K562 (cell line): ENCODE results near the gene PSMA8. TPM values are rescaled to one million over a fixed set of nuclear protein-coding genes. Genes with fewer than 3 reads are reported as not detected.
A peak's percentile ranks its signal among the peaks of the same experiment; 100 is the strongest.

Source experiments
- ATAC-seq: fragments of 200-7000 bp; cut with Tn5 transposase; 3 replicates; pipeline ENCODE4 v1.9.1; 2020; ENCODE audit warnings: moderate library complexity
- BruUV-seq: library from RNA; stranded (reverse); fragments of 400-500 nt; replicated peaks from 2 replicates; lab custom pipeline; 2021; lab: Mats Ljungman, UMichigan
- CTCF ChIA-PET: fragments of 300-600 bp; formaldehyde crosslinking; extraction: SDS; loops from one replicate; lab custom pipeline; 2021; ENCODE audit warnings: low intra/inter-chr PET ratio; lab: Yijun Ruan, JAX
- POLR2A ChIA-PET: fragments of 300-600, 350-650 bp; sonication (Branson Sonifier 250); formaldehyde crosslinking; extraction: SDS; loops from one replicate; lab custom pipeline; 2021; ENCODE audit warnings: antibody characterized with exemption, inconsistent platforms; lab: Yijun Ruan, JAX
- DNase-seq, 4 experiments: peaks; one replicate each; pipeline versions ENCODE4 v3.0.0 to v3.0.0-alpha.2; 2011 to 2018; ENCODE audit warnings: low spot score in 3 of 4, mixed read lengths in 3 of 4; ENCODE audit errors: extremely low read depth in 1 of 4
- FAIRE-seq: peaks from 2 replicates; lab custom pipeline; 2011; peaks lifted over from hg19 to GRCh38; lab: Jason Lieb, UNC
- H2AFZ ChIP-seq: 2 replicates; pipeline ENCODE4 v1.6.0; 2011; ENCODE audit warnings: low read depth, low read length, control low read depth, inconsistent platforms
- H3K27ac ChIP-seq: fragments of 200-600 bp; 3 replicates; pipeline ENCODE4 v1.8.0; 2011; ENCODE audit warnings: low read depth, mild to moderate bottlenecking, control low read depth, inconsistent platforms, low read length, moderate library complexity, mixed read lengths; ENCODE audit errors: extremely low read depth
- H3K27me3 ChIP-seq, 2 experiments: fragments of 300-600 bp in 1 of 2; 2 replicates in 1 of 2; 3 replicates in 1 of 2; pipeline versions ENCODE4 v1.6.0 to v1.8.0; 2011; ENCODE audit warnings: inconsistent platforms in 2 of 2, low read length in 2 of 2, mild to moderate bottlenecking in 1 of 2, mixed read lengths in 1 of 2, moderate library complexity in 1 of 2; ENCODE audit not compliant: control insufficient read depth in 2 of 2, insufficient read depth in 2 of 2
- H3K36me3 ChIP-seq: fragments of 300-600 bp; 3 replicates; pipeline ENCODE4 v1.8.0; 2011; ENCODE audit warnings: mild to moderate bottlenecking, low read length, inconsistent platforms; ENCODE audit not compliant: control insufficient read depth, insufficient read depth
- H3K4me1 ChIP-seq, 2 experiments: fragments of 200-600 bp in 1 of 2; replicated peaks in 1 of 2; 2 replicates in 1 of 2; 3 replicates in 1 of 2; pipeline versions ENCODE4 v1.5.1 to v1.8.0; 2011; ENCODE audit warnings: inconsistent platforms in 2 of 2, low read length in 2 of 2, mild to moderate bottlenecking in 1 of 2, mixed read lengths in 1 of 2, moderate library complexity in 1 of 2; ENCODE audit not compliant: control insufficient read depth in 2 of 2, insufficient read depth in 2 of 2
- H3K4me2 ChIP-seq: 2 replicates; pipeline ENCODE4 v1.6.1; 2011; ENCODE audit warnings: low read length, control low read depth, inconsistent platforms, mixed read lengths; ENCODE audit not compliant: insufficient read depth
- H3K4me3 ChIP-seq: fragments of 200-600 bp; sonication (generic), shearing (Covaris generic); 2 replicates; pipeline ENCODE4 v1.5.1; 2016; ENCODE audit warnings: control low read depth, inconsistent platforms
- H3K79me2 ChIP-seq: fragments of 200-600 bp; 3 replicates; pipeline ENCODE4 v1.8.0; 2011; ENCODE audit warnings: low read length, inconsistent platforms; ENCODE audit not compliant: control insufficient read depth, insufficient read depth
- H3K9ac ChIP-seq, 2 experiments: 2 replicates each; pipeline versions ENCODE4 v1.6.0 to v1.6.1; 2011; ENCODE audit warnings: low read depth in 2 of 2, low read length in 2 of 2, control low read depth in 1 of 2, inconsistent platforms in 1 of 2, mild to moderate bottlenecking in 1 of 2, mixed read lengths in 1 of 2; ENCODE audit not compliant: insufficient read depth in 1 of 2
- H3K9me1 ChIP-seq: one replicate; pipeline ENCODE4 v1.6.0; 2011; ENCODE audit warnings: inconsistent platforms, mild to moderate bottlenecking, low read length, moderate library complexity; ENCODE audit not compliant: control insufficient read depth, insufficient read depth
- H3K9me3 ChIP-seq: replicated peaks from 2 replicates; pipeline ENCODE4 v1.5.1; 2011; ENCODE audit warnings: low read depth, low read length, inconsistent platforms; ENCODE audit not compliant: control insufficient read depth, insufficient read depth
- H4K20me1 ChIP-seq: replicated peaks from 2 replicates; pipeline ENCODE4 v1.6.1; 2011; ENCODE audit warnings: low read length, inconsistent platforms, mixed read lengths; ENCODE audit not compliant: control insufficient read depth, insufficient read depth
- CBX1 ChIP-seq: sonication (generic); IDR thresholded peaks from 2 replicates; pipeline ENCODE4 v1.6.1; 2016; ENCODE audit warnings: antibody characterized with exemption, low read depth, mild to moderate bottlenecking
- CCAR2 ChIP-seq: fragments of 200-400 bp; formaldehyde crosslinking; IDR thresholded peaks from 2 replicates; pipeline ENCODE4 v1.6.1; 2017; ENCODE audit warnings: mild to moderate bottlenecking, low read depth, low read length
- EGR1 ChIP-seq: fragments of 450-650 bp; conservative IDR thresholded peaks from 2 replicates; pipeline ENCODE4 v1.6.1; 2017; ENCODE audit warnings: mild to moderate bottlenecking
- FOXM1 ChIP-seq, 2 experiments: fragments of 450-650 bp in 1 of 2; sonication (generic) in 1 of 2; formaldehyde crosslinking in 1 of 2; IDR thresholded peaks; 2 replicates each; pipeline versions ENCODE4 v1.6.1 to v1.9.0; 2017 to 2022; ENCODE audit warnings: low read depth in 2 of 2, mild to moderate bottlenecking in 2 of 2, missing genetic modification reagents in 1 of 2, moderate library complexity in 1 of 2
- HDAC1 ChIP-seq, 2 experiments: fragments of 450-650 bp; IDR thresholded peaks; 2 replicates each; pipeline ENCODE4 v1.6.1; 2016 to 2017; ENCODE audit warnings: inconsistent platforms in 1 of 2, mild to moderate bottlenecking in 1 of 2, moderate library complexity in 1 of 2
- RBM25 ChIP-seq: fragments of 200-400 bp; formaldehyde crosslinking; IDR thresholded peaks from 2 replicates; pipeline ENCODE4 v1.6.1; 2018; ENCODE audit warnings: low read length, low read depth, moderate library complexity; ENCODE audit not compliant: severe bottlenecking
- ZFP1 ChIP-seq: fragments of 450-650 bp; formaldehyde crosslinking; IDR thresholded peaks from 2 replicates; pipeline ENCODE4 v1.4.0; 2020; ENCODE audit warnings: mild to moderate bottlenecking, mixed read lengths
- ZNF274 ChIP-seq: IDR thresholded peaks from 2 replicates; pipeline ENCODE4 v1.6.1; 2011; ENCODE audit warnings: low read depth, mild to moderate bottlenecking, low read length, moderate library complexity, borderline replicate concordance
- ZNF561 ChIP-seq: fragments of 450-650 bp; formaldehyde crosslinking; conservative IDR thresholded peaks from 2 replicates; pipeline ENCODE4 v1.4.0; 2020; ENCODE audit warnings: mild to moderate bottlenecking, moderate library complexity
- ZNF644 ChIP-seq: fragments of 200-800 bp; sonication (Bioruptor generic); IDR thresholded peaks from 2 replicates; pipeline ENCODE4 v1.6.1; 2016; ENCODE audit warnings: low read depth, missing genetic modification characterization, missing compliant biosample characterization
- WGBS: fragments of 100-300 bp; shearing (Covaris generic); methylation state at CpG from one replicate; pipeline ENCODE4 v1.1.6; 2016; ENCODE audit warnings: low coverage, mixed read lengths; ENCODE audit not compliant: insufficient coverage; ENCODE audit errors: missing lambda C conversion rate; 5-methylcytosine and 5-hydroxymethylcytosine counted together
- in situ Hi-C: fragments of 300-500 bp; cut with MboI; formaldehyde crosslinking; loops from 4 replicates; pipeline ENCODE4 v1.15.0; 2018; ENCODE audit warnings: inconsistent platforms, mixed read lengths
- intact Hi-C: fragments of 100-400 bp; cut with micrococcal nuclease; formaldehyde crosslinking; loops from 2 replicates; pipeline ENCODE4 v1.14.2; 2022
- polyA plus RNA-seq, 8 experiments: library from polyadenylated mRNA; depleted of rRNA in 4 of 8; stranded (reverse) in 5 of 8; unstranded in 3 of 8; fragments of >200 nt; fragmentation: Nextera tagmentation in 2 of 8; fragmentation: Illumina TruSeq in 1 of 8; extraction: Ambion mirVana in 2 of 8; extraction: Trizol in 1 of 8; gene quantifications; 2 replicates each; pipeline versions ENCODE4 v1.2.1 to v1.2.3, GENCODE V29; 2011 to 2014; ENCODE audit warnings: inconsistent platforms in 1 of 8, missing spikeins in 1 of 8
- total RNA-seq, 7 experiments: library from RNA; depleted of rRNA in 6 of 7; stranded (reverse); fragments of >200 nt in 6 of 7; fragmentation: Illumina TruSeq in 2 of 7; extraction: Trizol in 2 of 7; gene quantifications; 2 replicates each; pipeline versions ENCODE4 v1.2.1 to v1.2.3, GENCODE V29; 2011 to 2021; ENCODE audit warnings: low replicate concordance in 1 of 7
- TF ChIP-seq, protein P1 (sequence below): fragments of 450-650 bp; IDR thresholded peaks from 2 replicates; pipeline ENCODE4 v1.6.1; 2016; ENCODE audit warnings: mild to moderate bottlenecking
- TF ChIP-seq, protein P2 (sequence below), 3 experiments: fragments of 200-800 bp in 1 of 3; sonication (Bioruptor generic) in 1 of 3; sonication (generic) in 1 of 3; formaldehyde crosslinking in 1 of 3; IDR thresholded peaks; 2 replicates each; pipeline versions ENCODE4 v1.6.1 to v1.8.0; 2016 to 2022; ENCODE audit warnings: mild to moderate bottlenecking in 2 of 3, missing compliant biosample characterization in 2 of 3, missing genetic modification characterization in 2 of 3, missing genetic modification reagents in 1 of 3

The PSMA8 gene
- total and polyA plus RNA-seq, 9 of the 15 experiments (the other 6 are each of a cell fraction or from before 2014, with no cell fraction given) = not detected

DNA sequence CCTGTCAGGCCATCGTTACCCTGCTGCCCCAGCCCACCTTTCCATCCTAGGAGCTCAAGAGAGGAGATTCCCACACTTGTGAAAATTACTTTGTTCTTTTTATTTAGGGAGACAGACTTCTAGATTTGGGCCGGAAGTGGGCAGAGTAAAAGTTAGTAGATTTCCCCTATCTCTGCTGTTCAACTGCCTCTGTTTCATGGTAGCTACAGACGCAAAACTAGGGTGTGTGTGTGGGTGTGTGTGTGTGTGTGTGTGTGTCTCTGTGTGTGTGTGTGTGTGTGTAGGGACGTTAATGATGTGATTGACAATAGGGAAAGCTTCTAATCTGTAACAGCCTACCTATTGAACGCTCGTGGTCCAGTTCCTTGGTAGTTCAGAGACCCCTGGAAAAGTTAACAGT, 438 bp downstream of the PSMA8 start:
- no peaks in the 10 kb centered on the region for H4K20me1 ChIP-seq
- no peak overlapping the region for H3K27ac ChIP-seq
- POLR2A ChIA-PET = no interaction called here
- FAIRE-seq = no peak
- no TSS peak for BruUV-seq
- WGBS = 17% methylated on average over 6 of the region's 6 CpGs
- TF ChIP-seq HDAC1 (IDR thresholded peaks at IDR 0.05) = no peak
- TF ChIP-seq CBX1 = no peak
- no peak for TF ChIP-seq ZNF274
- TF ChIP-seq ZFP1 = no peak
- TF ChIP-seq EGR1 = 0 out of 2 replicates have a peak, but pooled peaks have one; percentile 6
- no peak for TF ChIP-seq FOXM1 (IDR thresholded peaks at IDR 0.05; ENCODE audit: low read depth)
- no peak for TF ChIP-seq FOXM1 (CRISPR knock-in tag; IDR thresholded peaks at IDR 0.05; ENCODE audit: low read depth)
- in situ Hi-C loops (loop anchor here (25.0 kb wide), 1 partner anchor 1297 kb away; no protein-coding TSS in a partner anchor), intact Hi-C loops (no loop called here)
- peaks cover 0 to 8% of the 10 kb centered on the region in 2 experiments; a peak in 1 of 5 replicates for H3K27me3 ChIP-seq
- H3K36me3 ChIP-seq = no peaks in the 10 kb centered on the region
- H3K4me2 ChIP-seq = no peak overlapping the region
- no peaks in the 10 kb centered on the region for H3K79me2 ChIP-seq
- CTCF ChIA-PET = no interaction called here
- H3K9ac ChIP-seq = no peak overlapping the region
- peak; percentile 20 for ATAC-seq
- H2AFZ ChIP-seq = no peak overlapping the region
- no peaks in the 10 kb centered on the region for H3K9me3 ChIP-seq
- H3K9me1 ChIP-seq = no peaks in the 10 kb centered on the region
- H3K4me3 ChIP-seq = no peak overlapping the region
- H3K4me1 ChIP-seq = peaks cover 0 to 4% of the 10 kb centered on the region in 2 experiments; a peak in 2 of 5 replicates
- no peak for DNase-seq

DNA sequence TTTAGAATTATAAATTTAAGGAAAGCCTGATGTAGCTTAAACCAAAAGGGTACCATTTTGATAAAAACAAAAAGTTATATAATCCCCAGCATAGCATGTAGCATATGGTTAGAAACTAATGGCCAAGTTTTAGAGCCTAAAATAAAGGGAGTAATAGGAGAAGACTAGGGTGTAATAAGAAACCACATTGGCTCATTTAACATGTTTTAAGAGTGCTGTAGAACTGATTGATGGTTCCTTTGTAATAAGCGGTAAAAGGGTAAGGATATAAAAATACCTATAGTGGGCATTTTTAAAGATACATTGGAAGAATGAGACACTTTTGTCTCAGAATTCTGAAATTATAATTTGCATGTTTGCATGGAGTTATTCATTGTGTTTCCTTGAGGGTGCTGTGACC, 1.9 kb downstream of the PSMA8 start:
- in situ Hi-C loops = loop anchor here (25.0 kb wide), 1 partner anchor 1298 kb away; no protein-coding TSS in a partner anchor
- TF ChIP-seq, protein P1, sequence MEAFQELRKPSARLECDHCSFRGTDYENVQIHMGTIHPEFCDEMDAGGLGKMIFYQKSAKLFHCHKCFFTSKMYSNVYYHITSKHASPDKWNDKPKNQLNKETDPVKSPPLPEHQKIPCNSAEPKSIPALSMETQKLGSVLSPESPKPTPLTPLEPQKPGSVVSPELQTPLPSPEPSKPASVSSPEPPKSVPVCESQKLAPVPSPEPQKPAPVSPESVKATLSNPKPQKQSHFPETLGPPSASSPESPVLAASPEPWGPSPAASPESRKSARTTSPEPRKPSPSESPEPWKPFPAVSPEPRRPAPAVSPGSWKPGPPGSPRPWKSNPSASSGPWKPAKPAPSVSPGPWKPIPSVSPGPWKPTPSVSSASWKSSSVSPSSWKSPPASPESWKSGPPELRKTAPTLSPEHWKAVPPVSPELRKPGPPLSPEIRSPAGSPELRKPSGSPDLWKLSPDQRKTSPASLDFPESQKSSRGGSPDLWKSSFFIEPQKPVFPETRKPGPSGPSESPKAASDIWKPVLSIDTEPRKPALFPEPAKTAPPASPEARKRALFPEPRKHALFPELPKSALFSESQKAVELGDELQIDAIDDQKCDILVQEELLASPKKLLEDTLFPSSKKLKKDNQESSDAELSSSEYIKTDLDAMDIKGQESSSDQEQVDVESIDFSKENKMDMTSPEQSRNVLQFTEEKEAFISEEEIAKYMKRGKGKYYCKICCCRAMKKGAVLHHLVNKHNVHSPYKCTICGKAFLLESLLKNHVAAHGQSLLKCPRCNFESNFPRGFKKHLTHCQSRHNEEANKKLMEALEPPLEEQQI = no peak
- TF ChIP-seq RBM25 = no peak
- no peak for TF ChIP-seq ZNF561
- TF ChIP-seq CCAR2 = no peak
- TF ChIP-seq ZNF644 (tag) = no peak
- TF ChIP-seq, protein P2, sequence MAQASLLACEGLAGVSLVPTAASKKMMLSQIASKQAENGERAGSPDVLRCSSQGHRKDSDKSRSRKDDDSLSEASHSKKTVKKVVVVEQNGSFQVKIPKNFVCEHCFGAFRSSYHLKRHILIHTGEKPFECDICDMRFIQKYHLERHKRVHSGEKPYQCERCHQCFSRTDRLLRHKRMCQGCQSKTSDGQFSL (CRISPR knock-in tag; IDR thresholded peaks at IDR 0.05) = no peak
- TF ChIP-seq, protein P2 (tag; IDR thresholded peaks at IDR 0.05) = no peak

More for the DNA sequence above, 1.9 kb downstream of the PSMA8 start:
- no peak overlapping the region for H3K4me3 ChIP-seq
- WGBS = 11% methylated on average over 1 of the region's 1 CpG
- no peaks in the 10 kb centered on the region for H4K20me1 ChIP-seq
- peaks cover 0 to 11% of the 10 kb centered on the region in 2 experiments; a peak in 1 of 5 replicates for H3K27me3 ChIP-seq
- H3K9me3 ChIP-seq = no peaks in the 10 kb centered on the region
- no peak for DNase-seq
- ChIA-PET CTCF (no interaction called here), POLR2A (no interaction called here)
- no TSS peak for BruUV-seq
- no peak for ATAC-seq
- FAIRE-seq = no peak
- no peak overlapping the region for H2AFZ ChIP-seq
- H3K79me2 ChIP-seq = no peaks in the 10 kb centered on the region
- H3K4me1 ChIP-seq = peaks cover 0 to 4% of the 10 kb centered on the region in 2 experiments; a peak in 2 of 5 replicates
- H3K4me2 ChIP-seq = no peak overlapping the region
- H3K36me3 ChIP-seq = no peaks in the 10 kb centered on the region
- intact Hi-C loops = no loop called here
- no peak overlapping the region for H3K9ac ChIP-seq
- H3K9me1 ChIP-seq = no peaks in the 10 kb centered on the region
- H3K27ac ChIP-seq = no peak overlapping the region
